Left lung (tissue), 10 donors: Measurements from ENCODE around the gene TRAF2. TPM values are rescaled to one million over a fixed set of nuclear protein-coding genes. Genes with fewer than 3 reads are reported as not detected.
A peak's percentile ranks its signal among the peaks of the same experiment; 100 is the strongest.
"Not testable (repeated sequence)": the region's sequence is repeated elsewhere in the genome, so short reads cannot be mapped to it uniquely, and the experiment has no call there.

Experiments used
- ATAC-seq: fragments of 200-7000 bp; cut with Tn5 transposase; one replicate; pipeline ENCODE4 v1.9.1; 2020; ENCODE audit warnings: moderate library complexity
- DNase-seq, 4 donors: peaks; one replicate each; pipeline ENCODE4 v3.0.0-alpha.2; 2013 to 2020
- H3K27ac ChIP-seq, 2 donors: fragments of 200-600 bp; sonication (generic) in 1 of 2; one replicate each; pipeline versions ENCODE4 v1.5.0 to v1.8.0; 2020 to 2021
- H3K27me3 ChIP-seq, 2 donors: fragments of 200-600 bp; sonication (generic) in 1 of 2; one replicate each; pipeline versions ENCODE4 v1.5.0 to v1.8.0; 2020 to 2021
- H3K36me3 ChIP-seq, 2 donors: fragments of 200-600 bp; sonication (generic) in 1 of 2; one replicate each; pipeline versions ENCODE4 v1.5.0 to v1.8.0; 2020 to 2021
- H3K4me1 ChIP-seq, 2 donors: fragments of 200-600 bp; one replicate each; pipeline ENCODE4 v1.8.0; 2021
- H3K4me3 ChIP-seq, 2 donors: fragments of 200-600 bp; sonication (generic) in 1 of 2; one replicate each; pipeline versions ENCODE4 v1.5.0 to v1.8.0; 2020 to 2021; ENCODE audit warnings: mild to moderate bottlenecking in 1 of 2
- H3K9me3 ChIP-seq, 2 donors: fragments of 200-600 bp; sonication (generic) in 1 of 2; one replicate each; pipeline versions ENCODE4 v1.5.0 to v1.8.0; 2020 to 2021
- CTCF ChIP-seq, 2 donors: fragments of 200-600 bp; sonication (generic) in 1 of 2; IDR thresholded peaks; one replicate each; pipeline versions ENCODE4 v1.5.0 to v1.8.0; 2021; ENCODE audit warnings: antibody characterized with exemption in 2 of 2
- intact Hi-C, 2 donors: fragments of 100-400 bp; cut with DNase I; formaldehyde crosslinking; loops; one replicate each; pipeline versions ENCODE4 v1.11.2 to v1.14.2; 2022
- polyA plus RNA-seq, 6 donors: library from polyadenylated mRNA; unstranded; fragments of 120-200 nt; gene quantifications; one replicate each; pipeline ENCODE4 v1.2.1, GENCODE V29; 2013; ENCODE audit not compliant: insufficient read length in 6 of 6
- total RNA-seq, 2 donors: library from RNA; stranded (reverse); fragmentation: NEBNext Ultra II Directional; extraction: Animal tissue kit (Norgen Biotek cat#: 25700); gene quantifications; one replicate each; pipeline ENCODE4 v1.2.1, GENCODE V29; 2021
- donor health status: DM: no; HTN: yes; CAD: no.
- donor health status: DM: no; HTN: no; CAD: no.

The TRAF2 gene
- total and polyA plus RNA-seq, 8 donors: 12.4 to 22.4 (median 15.9) TPM

DNA sequence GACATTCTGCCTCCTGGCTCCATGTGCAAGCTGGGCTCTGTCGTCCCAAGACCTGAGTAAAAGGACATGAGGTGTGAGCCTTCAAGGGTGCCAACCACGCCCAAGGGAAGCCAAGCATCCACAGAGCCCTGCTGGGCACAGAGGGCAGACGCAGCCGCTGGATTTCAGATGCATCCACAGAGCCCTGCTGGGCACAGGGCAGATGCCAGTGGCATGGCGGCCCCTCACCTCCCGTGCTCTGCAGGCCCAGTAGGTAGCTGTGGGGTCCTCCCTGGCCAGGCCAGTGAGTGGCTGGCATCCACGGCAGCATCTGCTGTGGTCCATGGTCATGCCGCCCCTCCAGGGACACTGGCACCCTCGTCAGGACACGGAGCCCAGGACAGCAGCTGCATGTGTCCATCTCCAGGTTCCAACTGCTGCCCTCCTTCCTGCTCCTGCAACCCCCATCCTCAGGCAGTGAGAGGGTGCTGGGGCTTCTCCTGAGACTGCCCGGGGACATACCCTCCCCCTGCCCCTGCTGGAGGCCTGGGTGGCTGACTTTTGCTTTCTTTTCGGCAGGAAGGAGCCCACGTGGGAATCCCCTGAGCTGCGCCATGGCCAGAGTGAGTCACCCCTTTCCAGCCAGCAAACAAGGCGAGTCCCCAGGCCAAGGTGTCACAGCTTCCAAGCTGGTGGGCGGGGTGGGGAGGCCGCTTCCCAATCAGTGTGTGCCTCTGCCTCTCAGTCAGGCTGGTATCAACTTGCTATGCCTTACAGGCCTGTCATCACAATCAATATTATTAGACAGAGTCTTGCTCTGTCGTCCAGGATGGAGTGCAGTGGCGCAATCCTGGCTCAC lies 4.0 kb upstream of the TRAF2 start:
- Histone ChIP-seq H3K9me3 (no peaks in the 10 kb centered on the region), H3K4me3 (peak overlapping the region in 1 of 2 donors; percentile 30), H3K4me1 (peaks cover 9 to 35% of the 10 kb centered on the region in 2 donors), H3K27me3 (no peaks in the 10 kb centered on the region), H3K36me3 (no peaks in the 10 kb centered on the region), H3K27ac (peak overlapping the region; percentile 39 to 76)
- peak in 1 of 4 donors; percentile 77 for DNase-seq
- intact Hi-C loops: no loop called here
- no peak for TF ChIP-seq CTCF (IDR thresholded peaks at IDR 0.05)
- peak; percentile 43 for ATAC-seq

DNA sequence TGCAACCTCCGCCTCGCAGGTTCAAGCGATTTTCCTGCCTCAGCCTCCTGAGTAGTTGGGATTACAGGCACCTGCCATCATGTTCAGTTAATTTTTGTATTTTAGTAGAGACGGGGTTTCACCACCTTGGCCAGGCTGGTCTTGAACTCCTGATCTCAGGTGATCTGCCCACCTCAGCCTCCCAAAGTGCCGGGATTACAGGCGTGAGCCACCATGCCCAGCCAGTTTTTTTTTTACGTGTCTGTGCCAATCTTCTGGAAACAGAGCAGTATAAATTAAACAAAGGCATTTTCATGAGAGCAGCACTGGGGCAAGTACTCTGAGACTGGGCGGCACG lies 3.4 kb upstream of the TRAF2 start:
- ATAC-seq, intact Hi-C loops, H3K4me3 ChIP-seq, DNase-seq, H3K9me3 ChIP-seq, H3K36me3 ChIP-seq, H3K27me3 ChIP-seq: not testable (repeated sequence)
- Histone ChIP-seq H3K27ac (peak overlapping the region; percentile 39 to 76), H3K4me1 (peaks cover 13 to 41% of the 10 kb centered on the region in 2 donors)

- H3K27ac ChIP-seq, intact Hi-C loops, DNase-seq, H3K4me3 ChIP-seq, H3K36me3 ChIP-seq, ATAC-seq, H3K9me3 ChIP-seq, H3K27me3 ChIP-seq: not testable (repeated sequence)
- peaks cover 13 to 47% of the 10 kb centered on the region in 2 donors for H3K4me1 ChIP-seq
Observed at GRCh38 chr9:136883670-136884069, 2.6 kb upstream of the TRAF2 start.

GRCh38 chr9:136886610-136887597 lies 588 bp downstream of the TRAF2 start:
- peak overlapping the region; percentile 68 to 94 for H3K4me3 ChIP-seq

DNA sequence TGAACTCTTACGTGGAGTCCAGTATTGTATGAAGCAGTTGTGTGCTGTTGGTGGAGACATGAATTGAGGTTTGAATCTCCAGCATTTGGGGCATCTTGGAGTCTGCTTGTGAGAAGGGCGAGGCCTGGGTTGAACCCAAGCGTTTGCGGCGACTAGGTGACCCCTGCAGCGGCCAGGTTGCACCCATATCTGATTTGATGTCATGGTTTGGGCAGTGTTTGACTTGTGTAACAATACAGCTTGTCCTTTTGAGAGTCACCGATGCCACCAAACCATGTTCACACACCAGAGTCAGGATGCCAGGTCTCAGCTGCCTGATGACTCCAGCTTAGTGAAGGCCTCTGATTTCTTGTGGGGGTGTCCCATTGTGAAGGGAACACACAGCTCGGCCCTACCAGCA lies 2.1 kb downstream of the TRAF2 start:
- intact Hi-C loops: no loop called here
- Histone ChIP-seq H3K27me3 (no peaks in the 10 kb centered on the region), H3K27ac (no peak overlapping the region), H3K4me3 (no peak overlapping the region), H3K9me3 (no peaks in the 10 kb centered on the region), H3K4me1 (peaks cover 7 to 26% of the 10 kb centered on the region in 2 donors), H3K36me3 (peaks cover 0 to 15% of the 10 kb centered on the region in 2 donors)
- ATAC-seq (no peak), DNase-seq (no peak)
- TF ChIP-seq CTCF (IDR thresholded peaks at IDR 0.05): no peak

More at GRCh38 chr9:136886610-136887597, 588 bp downstream of the TRAF2 start:
- H3K4me1 ChIP-seq: peaks cover 13 to 40% of the 10 kb centered on the region in 2 donors
- no peak for TF ChIP-seq CTCF (IDR thresholded peaks at IDR 0.05)
- DNase-seq: no peak
- intact Hi-C loops: no loop called here
- ATAC-seq: peak; percentile 25
- H3K27me3 ChIP-seq: no peaks in the 10 kb centered on the region
- H3K27ac ChIP-seq: peak overlapping the region; percentile 74 to 90
- no peaks in the 10 kb centered on the region for H3K9me3 ChIP-seq
- H3K36me3 ChIP-seq: peaks cover 0 to 15% of the 10 kb centered on the region in 2 donors

DNA sequence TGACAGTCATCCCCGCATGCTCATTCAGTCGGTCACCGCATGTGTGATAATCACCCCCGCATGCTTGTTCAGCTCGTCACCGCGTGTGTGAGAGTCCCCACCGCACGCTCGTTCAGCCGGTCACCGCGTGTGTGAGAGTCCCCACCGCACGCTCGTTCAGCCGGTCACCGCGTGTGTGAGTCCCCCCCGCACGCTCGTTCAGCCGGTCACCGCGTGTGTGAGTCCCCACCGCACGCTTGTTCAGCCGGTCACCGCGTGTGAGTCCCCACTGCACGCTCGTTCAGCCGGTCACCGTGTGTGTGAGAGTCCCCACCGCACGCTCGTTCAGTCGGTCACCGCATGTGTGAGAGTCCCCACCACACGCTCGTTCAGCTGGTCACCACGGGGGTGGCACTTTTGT lies 3.5 kb downstream of the TRAF2 start:
- Histone ChIP-seq H3K4me1 (peaks cover 7 to 26% of the 10 kb centered on the region in 2 donors), H3K27ac (no peak overlapping the region), H3K27me3 (no peaks in the 10 kb centered on the region), H3K36me3 (peaks cover 0 to 22% of the 10 kb centered on the region in 2 donors), H3K4me3 (no peak overlapping the region), H3K9me3 (no peaks in the 10 kb centered on the region)
- no peak for TF ChIP-seq CTCF (IDR thresholded peaks at IDR 0.05)
- intact Hi-C loops: no loop called here
- no peak for DNase-seq
- ATAC-seq: no peak
